HepG2 (cell line): ENCODE results near the gene B4GALT5. TPM values are rescaled to one million over a fixed set of nuclear protein-coding genes. Genes with fewer than 3 reads are reported as not detected.

Experiments
- ATAC-seq: fragments of 200-7000 bp; cut with Tn5 transposase; 3 replicates; pipeline ENCODE4 v1.9.1; 2020; ENCODE audit warnings: mild to moderate bottlenecking, moderate library complexity
- BruUV-seq: library from RNA; stranded (reverse); fragments of 400-500 nt; replicated peaks from 2 replicates; lab custom pipeline; 2021; lab: Mats Ljungman, UMichigan
- CTCF ChIA-PET: fragments of 300-600 bp; formaldehyde crosslinking; extraction: SDS; loops from one replicate; lab custom pipeline; 2021; ENCODE audit warnings: low total read pairs, inconsistent platforms, low intra/inter-chr PET ratio; lab: Yijun Ruan, JAX
- POLR2A ChIA-PET: fragments of 350-600 bp; sonication (Branson Sonifier 250); formaldehyde crosslinking; loops from one replicate; lab custom pipeline; 2020; ENCODE audit warnings: antibody characterized with exemption, inconsistent platforms; lab: Yijun Ruan, JAX
- DNase-seq: peaks from one replicate; pipeline ENCODE4 v3.0.0-alpha.2; 2015; ENCODE audit warnings: low spot score
- FAIRE-seq: peaks from 3 replicates; lab custom pipeline; 2011; peaks lifted over from hg19 to GRCh38; lab: Jason Lieb, UNC
- H2AFZ ChIP-seq: one replicate; pipeline ENCODE4 v1.6.1; 2011; ENCODE audit warnings: low read length, inconsistent platforms
- H3K27ac ChIP-seq: fragments of 300-600 bp; 3 replicates; pipeline ENCODE4 v1.8.0; 2011; ENCODE audit warnings: mixed run types, mild to moderate bottlenecking, mixed read lengths, low read length, inconsistent platforms; ENCODE audit not compliant: insufficient read depth; ENCODE audit errors: extremely low read length
- H3K27me3 ChIP-seq, 2 experiments: fragments of 200-600 bp in 1 of 2; 2 replicates in 1 of 2; 3 replicates in 1 of 2; pipeline versions ENCODE4 v1.6.0 to v1.8.0; 2011; ENCODE audit warnings: low read length in 2 of 2, mild to moderate bottlenecking in 2 of 2, moderate library complexity in 2 of 2, inconsistent platforms in 1 of 2; ENCODE audit not compliant: insufficient read depth in 2 of 2, control insufficient read depth in 1 of 2
- H3K36me3 ChIP-seq, 2 experiments: fragments of 200-600 bp in 1 of 2; replicated peaks in 1 of 2; 2 replicates in 1 of 2; 3 replicates in 1 of 2; pipeline versions ENCODE4 v1.5.1 to v1.8.0; 2011; ENCODE audit warnings: low read length in 2 of 2, inconsistent platforms in 1 of 2; ENCODE audit not compliant: insufficient read depth in 2 of 2, control insufficient read depth in 1 of 2
- H3K4me1 ChIP-seq: 2 replicates; pipeline ENCODE4 v1.5.1; 2012; ENCODE audit warnings: low read length, inconsistent platforms; ENCODE audit not compliant: insufficient read depth
- H3K4me2 ChIP-seq: 2 replicates; pipeline ENCODE4 v1.6.0; 2011; ENCODE audit warnings: low read depth, low read length, inconsistent platforms
- H3K4me3 ChIP-seq, 3 experiments: fragments of 200-600 bp in 1 of 3; sonication (generic), shearing (Covaris generic) in 1 of 3; replicated peaks in 1 of 3; 2 replicates each; pipeline ENCODE4 v1.5.1; 2011 to 2016; ENCODE audit warnings: low read length in 3 of 3, inconsistent platforms in 2 of 3, low read depth in 2 of 3, mild to moderate bottlenecking in 2 of 3, control low read depth in 1 of 3, mixed read lengths in 1 of 3; ENCODE audit not compliant: insufficient read depth in 1 of 3
- H3K79me2 ChIP-seq: one replicate; pipeline ENCODE4 v1.6.1; 2011; ENCODE audit warnings: low read length, inconsistent platforms; ENCODE audit not compliant: insufficient read depth
- H3K9ac ChIP-seq: 2 replicates; pipeline ENCODE4 v1.6.0; 2011; ENCODE audit warnings: mild to moderate bottlenecking, low read depth, low read length, inconsistent platforms; ENCODE audit not compliant: insufficient read depth
- H3K9me3 ChIP-seq: 2 replicates; pipeline ENCODE4 v1.5.1; 2012; ENCODE audit warnings: mild to moderate bottlenecking, low read length
- H4K20me1 ChIP-seq: 2 replicates; pipeline ENCODE4 v1.6.0; 2011; ENCODE audit warnings: inconsistent platforms, mild to moderate bottlenecking, low read length, moderate library complexity; ENCODE audit not compliant: insufficient read depth
- CEBPB ChIP-seq: IDR thresholded peaks from 2 replicates; pipeline ENCODE4 v1.6.1; 2011; ENCODE audit warnings: low read depth, low read length, improper control_type of control experiment, borderline replicate concordance
- CEBPG ChIP-seq: IDR thresholded peaks from 2 replicates; pipeline ENCODE4 v1.6.1; 2016
- EP300 ChIP-seq, 3 experiments: sonication (generic) in 1 of 3; formaldehyde crosslinking in 1 of 3; IDR thresholded peaks; 2 replicates each; pipeline versions ENCODE4 v1.5.1 to v1.6.1; 2011 to 2020; ENCODE audit warnings: low read depth in 2 of 3, low read length in 2 of 3, borderline replicate concordance in 1 of 3, improper control_type of control experiment in 1 of 3, mild to moderate bottlenecking in 1 of 3, missing genetic modification reagents in 1 of 3, moderate library complexity in 1 of 3
- KLF13 ChIP-seq: sonication (generic); formaldehyde crosslinking; IDR thresholded peaks from 2 replicates; pipeline ENCODE4 v1.4.0; 2020; ENCODE audit warnings: mild to moderate bottlenecking, missing genetic modification reagents
- RARG ChIP-seq: sonication (generic); formaldehyde crosslinking; IDR thresholded peaks from 2 replicates; pipeline ENCODE4 v1.4.0; 2020; ENCODE audit warnings: low read depth, mild to moderate bottlenecking, missing genetic modification reagents
- THAP11 ChIP-seq: IDR thresholded peaks from 2 replicates; pipeline ENCODE4 v1.6.1; 2016; ENCODE audit warnings: missing biosample characterization, missing genetic modification reagents
- ZBTB25 ChIP-seq: IDR thresholded peaks from 2 replicates; pipeline ENCODE4 v1.6.1; 2018; ENCODE audit warnings: missing genetic modification reagents
- ZFP36L2 ChIP-seq: sonication (generic); formaldehyde crosslinking; IDR thresholded peaks from 2 replicates; pipeline ENCODE4 v1.4.0; 2020; ENCODE audit warnings: missing genetic modification reagents
- ZNF121 ChIP-seq: sonication (generic); formaldehyde crosslinking; IDR thresholded peaks from 2 replicates; pipeline ENCODE4 v1.5.0; 2020; ENCODE audit warnings: mild to moderate bottlenecking, missing genetic modification reagents
- ZNF24 ChIP-seq: fragments of 450-650 bp; IDR thresholded peaks from 2 replicates; pipeline ENCODE4 v1.6.1; 2017; ENCODE audit warnings: antibody characterized with exemption, mild to moderate bottlenecking
- WGBS: methylation state at CpG from one replicate; pipeline ENCODE4 v1.1.6; 2017; ENCODE audit warnings: low lambda C conversion rate; 5-methylcytosine and 5-hydroxymethylcytosine counted together
- in situ Hi-C: cut with HindIII; loops from 2 replicates; pipeline ENCODE4 v1.10.0; 2017; ENCODE audit warnings: low pct_unique_long_range_greater_than_20kb; ENCODE audit not compliant: extremely low pct_ligation_motif_present
- intact Hi-C: fragments of 100-400 bp; cut with micrococcal nuclease; formaldehyde crosslinking; loops from one replicate; pipeline ENCODE4 v1.10.0; 2022; ENCODE audit not compliant: unreplicated experiment
- polyA plus RNA-seq, 8 experiments: library from polyadenylated mRNA; depleted of rRNA in 3 of 8; stranded (reverse) in 7 of 8; unstranded in 1 of 8; fragments of >200 nt; fragmentation: Illumina TruSeq in 4 of 8; extraction: Trizol in 4 of 8; gene quantifications; 2 replicates each; pipeline versions ENCODE4 v1.2.1 to v1.2.3, GENCODE V29; 2011 to 2016; ENCODE audit warnings: low read depth in 4 of 8, missing spikeins in 1 of 8, mixed read lengths in 1 of 8; ENCODE audit not compliant: insufficient read depth in 1 of 8
- total RNA-seq, 5 experiments: library from RNA; depleted of rRNA; stranded (reverse); fragments of >200 nt; fragmentation: Illumina TruSeq; extraction: Trizol; gene quantifications; 2 replicates each; pipeline ENCODE4 v1.2.3, GENCODE V29; 2016; ENCODE audit warnings: low read depth in 1 of 5

The B4GALT5 gene
- total and polyA plus RNA-seq, 2 of the 13 experiments (the other 11 are each of a cell fraction or from before 2014, with no cell fraction given), result 27.3 to 30.9 TPM

- H3K36me3 ChIP-seq, result peaks cover 37 to 82% of the 10 kb centered on the region in 2 experiments
- no peaks in the 10 kb centered on the region for H3K79me2 ChIP-seq
- TF ChIP-seq THAP11 (CRISPR knock-in tag) (no peak), KLF13 (CRISPR knock-in tag) (no peak), ZBTB25 (CRISPR knock-in tag) (peak; percentile 29; the same call in 1 of the 2 replicates), ZFP36L2 (CRISPR knock-in tag) (no peak), CEBPG (peak; percentile 35; the same call in 1 of the 2 replicates), ZNF24 (no peak), CEBPB (peak; percentile 44; the same call in 1 of the 2 replicates), RARG (CRISPR knock-in tag) (no peak), ZNF121 (CRISPR knock-in tag) (peak; percentile 66), EP300 (IDR thresholded peaks at IDR 0.05; ENCODE audit: low read depth in 2 of 2, low read length in 2 of 2) (no peak), EP300 (CRISPR knock-in tag; IDR thresholded peaks at IDR 0.05; ENCODE audit: borderline replicate concordance) (0 out of 2 replicates have a peak, but pooled peaks have one; percentile 33)
- H3K27me3 ChIP-seq, result no peaks in the 10 kb centered on the region
- ATAC-seq, result no peak
- H3K9me3 ChIP-seq, result no peaks in the 10 kb centered on the region
- peaks cover 50% of the 10 kb centered on the region for H3K4me1 ChIP-seq
- no peak overlapping the region for H3K27ac ChIP-seq
- no peak overlapping the region for H3K9ac ChIP-seq
- DNase-seq, result no peak
- BruUV-seq, result no TSS peak
- WGBS, result 96% methylated on average over 5 of the region's 5 CpGs
- FAIRE-seq, result no peak
- ChIA-PET POLR2A (no interaction called here), CTCF (no interaction called here)
- no peaks in the 10 kb centered on the region for H4K20me1 ChIP-seq
- H2AFZ ChIP-seq, result no peak overlapping the region
- H3K4me3 ChIP-seq, result no peak overlapping the region
- intact Hi-C loops, result no loop called here
- in situ Hi-C loops, result no loop called here
- no peak overlapping the region for H3K4me2 ChIP-seq
These were observed 68.6 kb downstream of the B4GALT5 start for GRCh38 chr20:49644980-49645565.
